Hepatocyte (in vitro differentiated cells): Measurements from ENCODE around the gene ACBD7.

ENCODE experiments used
- CTCF ChIP-seq: fragments of 200-600 bp; sonication (generic); IDR thresholded peaks from 2 replicates; pipeline ENCODE4 v1.5.1; 2016; ENCODE audit warnings: antibody characterized with exemption, mild to moderate bottlenecking; ENCODE audit not compliant: poor library complexity
- EZH2 ChIP-seq: fragments of 200-600 bp; sonication (generic); IDR thresholded peaks from 2 replicates; pipeline ENCODE4 v1.6.1; 2016; ENCODE audit warnings: antibody characterized with exemption, mild to moderate bottlenecking, borderline replicate concordance
- EZH2phosphoT487 ChIP-seq: fragments of 200-600 bp; sonication (generic); IDR thresholded peaks from one replicate; pipeline ENCODE4 v1.6.1; 2018; ENCODE audit warnings: antibody characterized with exemption, mild to moderate bottlenecking, low read depth, moderate library complexity; ENCODE audit not compliant: unreplicated experiment, severe bottlenecking

GRCh38 chr10:15096661-15097010, 8.1 kb upstream of the ACBD7 start:
- TF ChIP-seq CTCF (no peak), EZH2 (no peak), EZH2phosphoT487 (no peak)
